Hepatocyte (in vitro differentiated cells): ENCODE data around the gene ZIM2. TPM values are rescaled to one million over a fixed set of nuclear protein-coding genes. Genes with fewer than 3 reads are reported as not detected.

Source experiments
- DNase-seq: peaks from one replicate; pipeline ENCODE4 v3.0.0-alpha.2; 2016; ENCODE audit warnings: low spot score
- H2AFZ ChIP-seq: fragments of 200-600 bp; sonication (generic); 2 replicates; pipeline ENCODE4 v1.6.0; 2016; ENCODE audit warnings: antibody characterized with exemption, mild to moderate bottlenecking
- H3K27ac ChIP-seq: fragments of 200-600 bp; sonication (generic); 2 replicates; pipeline ENCODE4 v1.5.1; 2016; ENCODE audit warnings: mild to moderate bottlenecking
- H3K27me3 ChIP-seq: fragments of 200-600 bp; sonication (generic); 2 replicates; pipeline ENCODE4 v1.6.1; 2016
- H3K36me3 ChIP-seq: fragments of 200-600 bp; sonication (generic); replicated peaks from 2 replicates; pipeline ENCODE4 v1.5.1; 2016; ENCODE audit warnings: low read depth; ENCODE audit not compliant: insufficient read depth
- H3K4me1 ChIP-seq: fragments of 200-600 bp; sonication (generic); 2 replicates; pipeline ENCODE4 v1.5.1; 2016; ENCODE audit warnings: mild to moderate bottlenecking, moderate library complexity; ENCODE audit not compliant: insufficient read depth
- H3K4me2 ChIP-seq: fragments of 200-600 bp; sonication (generic); 2 replicates; pipeline ENCODE4 v1.6.0; 2016
- H3K4me3 ChIP-seq: fragments of 200-600 bp; sonication (generic); 2 replicates; pipeline ENCODE4 v1.5.1; 2016; ENCODE audit warnings: mild to moderate bottlenecking
- H3K79me2 ChIP-seq: fragments of 200-600 bp; sonication (generic); 2 replicates; pipeline ENCODE4 v1.6.0; 2017; ENCODE audit warnings: mild to moderate bottlenecking
- H3K9me2 ChIP-seq: fragments of 200-600 bp; sonication (generic); replicated peaks from 2 replicates; pipeline ENCODE4 v1.6.0; 2017; ENCODE audit warnings: mild to moderate bottlenecking; ENCODE audit not compliant: insufficient read depth
- H3K9me3 ChIP-seq: fragments of 200-600 bp; sonication (generic); 2 replicates; pipeline ENCODE4 v1.5.1; 2016; ENCODE audit warnings: low read depth, mild to moderate bottlenecking
- H4K20me1 ChIP-seq: fragments of 200-600 bp; sonication (generic); 2 replicates; pipeline ENCODE4 v1.6.0; 2016; ENCODE audit warnings: mild to moderate bottlenecking; ENCODE audit not compliant: insufficient read depth, poor library complexity, severe bottlenecking
- EZH2 ChIP-seq: fragments of 200-600 bp; sonication (generic); IDR thresholded peaks from 2 replicates; pipeline ENCODE4 v1.6.1; 2016; ENCODE audit warnings: antibody characterized with exemption, mild to moderate bottlenecking, borderline replicate concordance
- EZH2phosphoT487 ChIP-seq: fragments of 200-600 bp; sonication (generic); IDR thresholded peaks from one replicate; pipeline ENCODE4 v1.6.1; 2018; ENCODE audit warnings: antibody characterized with exemption, mild to moderate bottlenecking, low read depth, moderate library complexity; ENCODE audit not compliant: unreplicated experiment, severe bottlenecking
- WGBS: methylation state at CpG from one replicate; pipeline ENCODE4 v1.1.6; 2016; ENCODE audit warnings: low lambda C conversion rate; ENCODE audit errors: missing lambda C conversion rate; 5-methylcytosine and 5-hydroxymethylcytosine counted together
- polyA plus RNA-seq: library from polyadenylated mRNA; unstranded; fragments of >200 nt; fragmentation: Nextera tagmentation; extraction: Ambion mirVana; gene quantifications from 2 replicates; pipeline ENCODE4 v1.2.1, GENCODE V29; 2016
- total RNA-seq: library from RNA; depleted of rRNA; stranded (reverse); fragments of >200 nt; gene quantifications from 2 replicates; pipeline ENCODE4 v1.2.3, GENCODE V29; 2014
- TF ChIP-seq, protein P1 (sequence below): fragments of 200-600 bp; sonication (generic); IDR thresholded peaks from 2 replicates; pipeline ENCODE4 v1.5.1; 2016; ENCODE audit warnings: antibody characterized with exemption, mild to moderate bottlenecking; ENCODE audit not compliant: poor library complexity

The ZIM2 gene
- total and polyA plus RNA-seq, 2 experiments from 2014 or later: not detected

DNA sequence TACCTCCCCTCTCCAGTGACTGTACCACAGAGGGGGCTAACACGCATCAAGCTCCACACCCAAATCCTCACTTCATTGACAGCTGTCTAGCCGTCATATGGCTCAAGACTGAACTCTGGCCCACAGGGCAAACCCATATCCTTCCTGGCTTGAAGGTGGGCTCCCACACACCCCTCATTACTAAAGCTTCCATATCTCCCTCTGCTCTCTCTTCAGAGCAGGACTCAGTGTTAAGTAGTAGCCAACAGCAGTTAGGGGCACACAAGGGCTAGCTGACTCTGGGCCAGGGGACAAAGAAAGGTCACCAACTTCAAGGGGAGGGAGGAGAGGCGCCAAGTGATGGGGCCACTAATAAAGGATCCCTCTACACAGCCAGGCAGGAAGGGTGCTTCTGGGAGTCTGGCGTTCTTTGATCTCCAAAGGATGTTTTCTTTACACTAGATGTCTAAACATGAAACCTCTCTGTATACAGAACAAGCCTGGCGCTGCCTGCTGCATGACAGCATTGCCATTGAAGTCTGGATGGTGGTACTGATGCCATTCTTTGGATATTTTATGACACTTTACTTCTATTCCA, 8.1 kb downstream of the ZIM2 start:
- WGBS: 47% methylated on average over 5 of the region's 5 CpGs

DNA sequence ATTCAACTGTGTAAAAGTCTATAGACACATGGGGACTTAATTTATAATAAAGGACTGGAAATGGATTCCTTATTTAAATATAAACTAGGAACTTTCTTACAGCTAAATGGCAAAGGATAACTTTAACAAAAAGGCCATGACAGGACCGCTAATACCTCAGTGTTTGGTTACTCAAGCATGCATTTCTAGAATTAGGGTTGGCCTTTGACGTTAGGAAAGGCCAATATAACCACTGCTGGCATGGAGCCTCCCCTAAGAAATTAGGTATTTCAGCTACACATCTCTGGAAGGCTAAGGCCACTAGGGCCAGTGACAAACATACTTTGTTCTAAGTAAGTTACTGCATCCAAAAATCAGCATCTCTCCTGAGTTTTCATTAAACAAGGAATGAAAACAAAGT, 9.3 kb downstream of the ZIM2 start:
- Histone ChIP-seq H3K9me2 (no peaks in the 10 kb centered on the region), H3K27ac (no peak overlapping the region), H3K4me1 (no peaks in the 10 kb centered on the region), H3K79me2 (no peaks in the 10 kb centered on the region), H3K9me3 (no peaks in the 10 kb centered on the region), H2AFZ (no peak overlapping the region), H3K4me3 (no peak overlapping the region), H3K4me2 (no peak overlapping the region), H3K36me3 (no peaks in the 10 kb centered on the region), H3K27me3 (no peaks in the 10 kb centered on the region), H4K20me1 (no peaks in the 10 kb centered on the region)
- TF ChIP-seq EZH2phosphoT487: no peak
- TF ChIP-seq EZH2: no peak
- TF ChIP-seq, protein P1, sequence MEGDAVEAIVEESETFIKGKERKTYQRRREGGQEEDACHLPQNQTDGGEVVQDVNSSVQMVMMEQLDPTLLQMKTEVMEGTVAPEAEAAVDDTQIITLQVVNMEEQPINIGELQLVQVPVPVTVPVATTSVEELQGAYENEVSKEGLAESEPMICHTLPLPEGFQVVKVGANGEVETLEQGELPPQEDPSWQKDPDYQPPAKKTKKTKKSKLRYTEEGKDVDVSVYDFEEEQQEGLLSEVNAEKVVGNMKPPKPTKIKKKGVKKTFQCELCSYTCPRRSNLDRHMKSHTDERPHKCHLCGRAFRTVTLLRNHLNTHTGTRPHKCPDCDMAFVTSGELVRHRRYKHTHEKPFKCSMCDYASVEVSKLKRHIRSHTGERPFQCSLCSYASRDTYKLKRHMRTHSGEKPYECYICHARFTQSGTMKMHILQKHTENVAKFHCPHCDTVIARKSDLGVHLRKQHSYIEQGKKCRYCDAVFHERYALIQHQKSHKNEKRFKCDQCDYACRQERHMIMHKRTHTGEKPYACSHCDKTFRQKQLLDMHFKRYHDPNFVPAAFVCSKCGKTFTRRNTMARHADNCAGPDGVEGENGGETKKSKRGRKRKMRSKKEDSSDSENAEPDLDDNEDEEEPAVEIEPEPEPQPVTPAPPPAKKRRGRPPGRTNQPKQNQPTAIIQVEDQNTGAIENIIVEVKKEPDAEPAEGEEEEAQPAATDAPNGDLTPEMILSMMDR: no peak
- DNase-seq: no peak
- 19% methylated on average over 2 of the region's 2 CpGs for WGBS

More for the DNA sequence above, 8.1 kb downstream of the ZIM2 start:
- Histone ChIP-seq H3K27me3 (no peaks in the 10 kb centered on the region), H4K20me1 (no peaks in the 10 kb centered on the region), H3K27ac (no peak overlapping the region), H3K4me1 (no peaks in the 10 kb centered on the region), H3K9me2 (no peaks in the 10 kb centered on the region), H3K36me3 (no peaks in the 10 kb centered on the region), H3K4me3 (no peak overlapping the region), H3K4me2 (no peak overlapping the region), H2AFZ (no peak overlapping the region), H3K9me3 (no peaks in the 10 kb centered on the region), H3K79me2 (no peaks in the 10 kb centered on the region)
- no peak for DNase-seq
- TF ChIP-seq EZH2phosphoT487: no peak
- TF ChIP-seq, protein P1: no peak
- TF ChIP-seq EZH2: no peak

GRCh38 chr19:56829596-56829995, 10.9 kb downstream of the ZIM2 start:
- Histone ChIP-seq H4K20me1 (no peaks in the 10 kb centered on the region), H3K9me2 (no peaks in the 10 kb centered on the region), H3K27me3 (no peaks in the 10 kb centered on the region), H3K79me2 (no peaks in the 10 kb centered on the region), H3K4me3 (no peak overlapping the region), H3K4me1 (no peaks in the 10 kb centered on the region), H3K36me3 (no peaks in the 10 kb centered on the region), H3K27ac (no peak overlapping the region), H3K9me3 (no peaks in the 10 kb centered on the region), H2AFZ (no peak overlapping the region), H3K4me2 (no peak overlapping the region)
- no peak for DNase-seq
- TF ChIP-seq EZH2phosphoT487: no peak
- TF ChIP-seq, protein P1: no peak
- TF ChIP-seq EZH2: no peak
- 55% methylated on average over 6 of the region's 6 CpGs for WGBS
